Daoy (cell line): ENCODE results near the gene SIGMAR1. TPM values are rescaled to one million over a fixed set of nuclear protein-coding genes. Genes with fewer than 3 reads are reported as not detected.

ENCODE experiments used
- DNase-seq: peaks from one replicate; pipeline ENCODE4 v3.0.0-alpha.2; 2015; ENCODE audit warnings: low read depth
- total RNA-seq: library from RNA; depleted of rRNA; stranded (reverse); fragments of >200 nt; shearing (Covaris generic); gene quantifications from 2 replicates; pipeline ENCODE4 v1.2.3, GENCODE V29; 2014; rRNA removed

Gene SIGMAR1
- total RNA-seq = 72.3 and 88.6 TPM in 2 replicates

DNA sequence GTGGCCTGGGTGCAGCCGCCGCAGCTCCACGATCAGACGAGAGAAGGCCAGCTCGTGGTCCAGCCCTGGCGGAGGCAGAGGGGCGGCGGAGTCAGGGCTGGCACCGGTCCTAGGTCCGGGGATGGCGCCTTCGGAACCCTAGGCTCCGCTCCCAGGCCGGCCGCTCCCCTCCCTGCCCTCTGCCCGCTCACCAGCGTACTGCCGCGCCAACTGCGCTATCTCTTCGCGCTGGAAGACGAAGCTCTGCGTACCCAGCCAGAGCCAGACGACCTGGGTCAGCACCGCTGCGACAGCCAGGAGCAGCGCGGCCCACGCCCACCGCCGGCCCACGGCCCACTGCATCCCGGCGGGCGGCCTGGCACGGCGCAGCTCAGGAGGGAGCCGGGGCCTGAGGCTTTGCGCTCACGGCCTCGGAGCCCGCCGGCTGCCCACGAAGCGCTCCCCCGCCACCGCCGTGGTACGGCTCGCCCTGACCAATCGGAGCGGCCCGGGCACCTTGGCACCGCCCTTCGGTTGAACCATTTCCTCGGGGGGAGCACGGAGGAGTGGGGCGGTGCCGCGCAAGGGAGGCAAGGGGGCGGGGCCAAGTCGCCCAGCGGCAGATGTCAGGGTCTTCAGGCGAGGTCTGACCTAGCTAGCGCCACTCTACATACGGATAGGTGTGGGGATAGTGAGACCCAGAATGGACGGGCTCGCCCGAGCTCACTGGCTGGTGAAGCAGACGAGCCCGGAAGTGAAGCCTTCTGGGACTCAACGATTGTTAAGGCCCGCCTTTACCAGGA is at the start of gene SIGMAR1:
TSS of gene SIGMAR1 (minus strand) at position 432 of the 782 bp plus-strand sequence. CDS start at position 342, 90 bp downstream.
- peak; percentile 96 for DNase-seq

DNA sequence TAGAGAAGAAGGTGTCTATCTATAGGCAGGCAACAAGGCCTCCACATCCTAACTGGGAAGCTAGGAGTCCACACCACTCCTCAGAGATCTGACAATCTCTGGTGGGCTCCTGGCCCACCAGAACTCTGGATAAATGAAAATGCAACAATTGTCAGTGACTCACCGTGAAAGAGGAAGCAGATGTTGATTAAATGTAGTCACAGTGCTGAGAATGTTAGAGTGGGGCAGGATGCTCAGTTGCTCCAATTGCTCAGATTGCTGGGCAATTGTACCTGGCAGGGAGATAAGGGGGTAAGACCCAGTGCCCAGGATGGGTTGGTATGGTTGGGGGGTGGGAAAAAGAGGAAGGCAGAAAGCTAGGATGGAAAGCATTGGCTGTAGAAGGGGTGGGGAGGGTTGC is 49.1 kb upstream of the SIGMAR1 start:
- DNase-seq = no peak

- no peak for DNase-seq
These were observed 48.6 kb upstream of the SIGMAR1 start for GRCh38 chr9:34686231-34686630.

DNA sequence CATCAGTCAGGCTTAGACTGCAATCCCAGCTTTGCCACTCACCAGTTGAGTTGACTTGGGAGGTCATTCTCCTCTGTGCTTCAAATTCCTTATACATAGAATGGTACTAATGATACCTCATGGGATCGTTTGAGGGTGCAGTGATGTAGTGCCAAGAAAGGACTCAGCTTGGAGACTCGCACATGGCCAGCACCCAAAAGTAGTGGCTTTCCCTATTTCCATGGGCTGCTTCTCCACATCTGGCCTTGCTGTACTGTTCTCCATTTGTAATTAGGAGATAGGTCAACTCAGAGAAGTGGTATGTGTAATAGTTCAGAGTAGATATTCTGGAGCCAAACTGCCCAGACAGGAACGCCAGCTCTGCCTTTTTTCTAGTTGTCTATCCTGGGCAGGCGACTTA is 48.0 kb upstream of the SIGMAR1 start:
- DNase-seq = no peak

DNA sequence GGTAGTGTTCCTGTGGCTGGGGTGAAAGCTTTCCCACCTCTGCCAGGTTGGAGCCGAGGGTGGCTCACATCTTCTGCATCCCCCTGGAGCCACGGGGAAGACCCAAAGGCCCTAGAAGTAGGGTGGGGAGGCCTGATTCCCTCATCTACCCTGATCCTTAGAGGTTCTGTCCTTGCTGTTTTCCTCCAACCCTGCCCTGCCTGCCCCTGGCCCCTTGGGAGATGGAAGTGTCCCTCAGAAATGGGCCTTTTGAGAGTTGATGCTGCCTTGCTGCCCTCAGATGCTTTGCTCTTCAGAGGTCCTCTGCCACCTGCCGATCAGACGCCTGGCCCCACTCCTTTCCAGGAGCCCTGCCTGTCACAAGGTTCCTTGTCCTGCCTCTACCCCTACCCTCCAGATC is 47.2 kb upstream of the SIGMAR1 start:
- no peak for DNase-seq

DNA sequence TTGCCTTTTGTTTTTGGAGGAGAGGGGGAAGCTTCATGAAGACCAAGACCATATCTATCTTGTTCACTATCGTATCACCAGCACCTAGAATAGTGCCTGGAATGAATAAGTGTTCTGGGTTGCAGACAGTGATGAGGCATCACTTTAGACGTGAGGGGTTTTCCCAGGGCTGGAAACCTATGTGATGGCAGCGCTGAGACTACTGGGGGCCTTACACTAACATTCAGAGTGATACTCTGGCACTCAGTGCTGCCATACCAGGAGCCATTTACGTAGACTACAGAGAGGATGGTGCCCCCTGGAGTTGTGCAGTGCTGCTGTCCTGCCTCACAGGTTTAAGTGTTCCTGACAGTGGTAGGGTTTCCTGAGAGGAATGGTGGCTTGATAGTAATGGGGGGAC is 46.6 kb upstream of the SIGMAR1 start:
- no peak for DNase-seq

- DNase-seq = no peak
These were observed 38.3 kb upstream of the SIGMAR1 start for GRCh38 chr9:34675869-34676268.

DNA sequence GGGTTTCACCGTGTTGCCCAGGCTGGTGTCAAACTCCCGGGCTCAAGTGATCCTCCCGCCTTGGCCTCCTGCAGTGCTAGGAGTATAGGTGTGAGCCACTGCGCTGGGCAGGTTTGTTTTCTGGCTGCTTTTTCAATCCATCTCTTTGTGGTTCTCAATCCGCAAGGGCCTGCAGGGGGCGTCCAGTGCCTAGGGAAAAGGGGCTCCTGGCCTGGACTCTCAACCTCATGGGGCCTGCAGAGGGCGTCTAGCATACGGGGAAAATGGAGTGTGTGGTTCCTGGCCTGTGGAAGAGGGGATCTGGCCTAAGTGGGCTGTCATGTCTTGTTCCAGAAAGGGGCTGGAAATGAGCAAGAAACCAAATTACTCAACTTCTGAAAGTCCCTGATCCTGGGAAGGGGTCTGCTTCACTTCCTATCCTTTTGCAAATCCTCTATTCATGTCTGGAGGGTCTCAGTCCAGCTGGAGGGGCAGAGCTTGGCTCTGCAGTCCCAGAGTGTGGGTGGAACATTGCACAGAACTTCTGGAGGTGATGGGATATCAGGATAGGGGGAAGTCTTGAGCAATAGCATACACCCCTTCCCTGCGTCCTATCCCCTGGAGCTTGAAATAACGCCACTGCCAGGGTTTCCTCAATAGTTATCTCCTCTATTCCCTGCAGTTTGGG is 37.6 kb upstream of the SIGMAR1 start:
- peak; percentile 80 for DNase-seq

- DNase-seq = no peak
These were observed 36.9 kb upstream of the SIGMAR1 start for GRCh38 chr9:34674440-34674839.

DNA sequence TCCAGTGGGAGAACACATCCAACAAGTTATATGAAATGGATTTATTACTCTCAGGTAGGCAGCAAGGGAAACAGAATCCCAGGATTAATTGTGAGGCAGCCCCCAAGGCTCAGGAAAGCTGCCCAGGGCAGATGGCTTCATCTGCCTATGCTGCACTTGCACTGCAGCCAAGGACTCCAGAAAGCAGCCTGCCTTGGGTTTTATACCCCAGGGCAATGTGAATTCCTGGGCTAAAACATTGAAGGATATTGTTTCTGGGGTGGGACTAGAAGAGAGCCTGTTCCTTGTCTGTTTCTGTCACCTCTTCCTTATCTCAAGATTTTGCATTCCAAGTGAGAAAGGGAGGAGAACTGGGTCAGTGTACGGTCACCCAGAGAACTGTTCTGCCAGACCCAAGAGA is 33.7 kb upstream of the SIGMAR1 start:
- DNase-seq = no peak

DNA sequence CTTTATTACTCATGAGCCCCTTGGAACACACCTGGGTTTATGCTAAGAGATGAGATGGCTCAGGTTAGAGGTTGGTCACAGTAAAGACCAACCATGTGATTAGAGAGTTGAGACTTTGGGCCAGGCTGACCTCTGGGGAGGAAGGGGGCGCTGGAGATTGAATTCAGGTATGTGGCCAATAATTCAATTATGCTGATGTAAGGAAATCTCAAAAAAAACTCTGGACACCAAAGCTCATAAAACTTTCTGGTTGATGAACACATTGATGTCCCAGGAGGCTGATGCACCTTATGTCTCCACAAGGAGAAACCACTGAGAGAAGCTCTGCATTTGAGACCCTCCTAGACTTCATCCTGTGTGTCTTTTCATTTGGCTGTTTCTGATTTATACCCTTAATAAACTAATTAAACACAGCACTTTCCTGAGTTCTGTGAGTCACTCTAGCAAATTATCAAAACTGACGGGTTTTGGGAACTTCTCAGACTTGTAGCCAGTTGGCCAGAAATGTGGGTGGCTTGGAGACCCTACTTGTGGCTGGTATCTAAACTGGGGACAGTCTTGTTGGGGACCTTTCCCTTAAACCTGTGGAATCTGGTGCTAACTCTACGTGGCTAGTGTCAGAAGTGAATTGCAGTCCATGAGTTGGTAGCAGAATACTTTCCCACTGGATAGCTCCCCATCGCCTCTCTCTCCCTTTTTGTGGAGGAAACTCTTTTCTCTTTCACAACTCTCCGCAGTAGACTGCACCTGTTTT is 32.4 kb upstream of the SIGMAR1 start:
- DNase-seq = no peak

DNA sequence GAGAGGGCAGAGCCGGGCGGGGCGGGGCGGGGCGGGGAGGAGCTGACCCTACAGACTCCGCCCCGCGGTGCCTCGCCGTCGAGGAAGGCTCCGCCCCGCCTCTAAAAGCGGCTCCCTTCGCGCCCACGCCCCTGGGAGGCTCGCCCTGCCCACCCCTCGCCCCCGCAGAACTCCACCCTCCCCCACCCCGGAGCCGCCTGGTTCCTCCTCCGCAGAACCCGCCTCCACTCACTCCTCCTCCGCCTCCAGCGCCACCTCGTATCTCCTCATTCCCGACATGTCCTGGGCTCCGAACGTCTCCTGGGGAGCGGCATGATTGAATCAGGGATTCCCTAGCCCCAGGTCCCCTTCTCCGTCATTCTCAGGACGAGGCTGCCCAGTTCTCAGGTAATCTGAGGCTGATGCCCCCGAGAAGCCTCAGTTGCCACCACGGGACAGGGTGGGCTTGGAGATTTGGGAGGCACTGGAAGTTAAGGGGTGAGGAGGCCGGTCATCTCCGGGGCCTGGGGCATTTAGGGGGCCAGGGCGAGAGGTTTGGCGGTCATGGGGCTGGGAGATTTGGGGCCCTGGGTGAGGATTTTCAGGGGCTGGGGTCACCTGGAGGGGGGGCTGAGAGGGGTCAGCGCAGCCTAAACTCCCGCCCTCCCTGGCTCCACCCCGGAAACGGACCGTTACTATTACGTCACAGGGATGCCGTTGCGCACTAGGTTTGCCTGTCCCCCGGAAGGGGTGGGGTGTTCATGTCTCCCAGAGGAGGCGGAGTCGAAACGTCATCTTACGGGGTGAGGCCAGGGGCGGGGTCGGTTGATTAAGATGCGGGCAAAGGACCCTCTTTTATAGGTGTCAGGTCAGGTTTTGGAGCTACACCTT is 28.0 kb upstream of the SIGMAR1 start:
- DNase-seq = peak; percentile 95

DNA sequence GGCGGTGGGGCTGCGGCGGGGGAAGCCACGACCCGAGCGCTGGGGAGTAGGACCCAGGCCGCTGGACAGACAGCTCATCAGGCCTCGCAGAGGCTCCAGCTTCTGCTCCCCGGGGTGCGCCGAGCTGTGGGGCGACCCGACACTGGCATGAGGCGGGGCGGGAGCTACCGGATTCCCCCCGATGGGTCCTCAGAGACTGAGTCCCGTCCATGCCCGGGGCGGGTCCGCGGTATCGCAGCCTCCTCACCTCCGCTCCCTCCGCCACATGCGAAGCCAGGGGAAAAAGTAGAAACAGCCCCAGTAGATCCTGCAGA is 27.4 kb upstream of the SIGMAR1 start:
- DNase-seq = no peak

- peak; percentile 80 for DNase-seq
These were observed 26.9 kb upstream of the SIGMAR1 start for GRCh38 chr9:34664281-34665066.

- no peak for DNase-seq
These were observed 25.7 kb upstream of the SIGMAR1 start for GRCh38 chr9:34663303-34663605.

DNA sequence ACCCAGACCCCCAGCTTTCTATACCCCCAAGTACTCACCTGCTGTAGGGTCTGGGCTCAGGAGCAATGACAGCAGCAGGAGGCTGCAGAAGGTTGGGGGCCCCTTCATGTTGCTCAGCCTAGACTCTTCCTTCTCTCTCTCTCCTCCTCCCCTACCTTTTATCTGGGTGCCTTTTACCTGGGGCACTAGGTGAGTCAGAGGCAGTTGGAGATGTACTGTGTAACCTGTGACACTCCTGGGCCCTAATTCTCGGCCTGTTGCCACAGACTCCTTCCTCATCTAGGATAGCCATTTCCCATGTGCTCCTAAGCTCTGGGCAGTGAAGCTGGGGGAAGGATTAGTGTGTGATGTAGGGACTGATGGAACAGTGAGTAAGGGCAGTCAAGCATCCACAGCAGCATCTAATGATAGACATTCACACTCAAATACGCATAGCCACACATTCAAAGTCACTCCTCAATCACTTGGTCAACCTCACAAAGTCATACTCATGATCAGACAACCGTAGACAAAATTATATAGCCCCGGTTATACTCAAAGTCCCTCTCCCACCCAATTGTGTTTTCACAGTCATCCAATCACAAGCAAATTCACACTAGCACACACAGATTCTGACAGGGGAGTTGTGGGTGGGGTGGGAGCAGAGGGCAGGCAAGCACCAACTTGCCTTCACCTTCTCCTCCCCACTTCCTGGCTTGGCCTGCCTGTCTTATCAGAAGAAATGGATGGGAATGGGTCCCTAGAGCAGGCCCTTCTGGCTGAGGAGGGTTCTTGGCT is 25.1 kb upstream of the SIGMAR1 start, which contains the start of gene CCL27:
TSS of gene CCL27 (minus strand) at position 132 of the 777 bp plus-strand sequence. CDS start at position 108, 24 bp downstream.
- DNase-seq = no peak

GRCh38 chr9:34659592-34660253 is 22.1 kb upstream of the SIGMAR1 start:
- DNase-seq = peak; percentile 47

GRCh38 chr9:34658461-34658860 is 20.9 kb upstream of the SIGMAR1 start:
- DNase-seq = no peak

DNA sequence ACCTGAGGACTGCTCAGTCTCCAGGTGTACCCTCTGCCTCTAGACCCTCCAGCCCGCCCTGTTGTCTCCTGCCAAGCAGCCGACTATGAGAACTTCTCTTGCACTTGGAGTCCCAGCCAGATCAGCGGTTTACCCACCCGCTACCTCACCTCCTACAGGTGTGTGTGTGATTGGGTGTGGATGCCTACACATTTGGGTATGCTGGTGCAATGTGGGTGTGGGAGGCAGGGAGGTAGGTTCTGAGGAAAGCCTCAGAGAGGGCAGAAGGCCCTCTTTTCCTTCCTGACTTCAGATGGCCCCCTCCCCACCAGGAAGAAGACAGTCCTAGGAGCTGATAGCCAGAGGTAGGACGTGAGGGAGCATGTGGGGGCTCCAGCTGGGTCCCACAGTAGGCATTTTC is 19.4 kb upstream of the SIGMAR1 start:
- no peak for DNase-seq

DNA sequence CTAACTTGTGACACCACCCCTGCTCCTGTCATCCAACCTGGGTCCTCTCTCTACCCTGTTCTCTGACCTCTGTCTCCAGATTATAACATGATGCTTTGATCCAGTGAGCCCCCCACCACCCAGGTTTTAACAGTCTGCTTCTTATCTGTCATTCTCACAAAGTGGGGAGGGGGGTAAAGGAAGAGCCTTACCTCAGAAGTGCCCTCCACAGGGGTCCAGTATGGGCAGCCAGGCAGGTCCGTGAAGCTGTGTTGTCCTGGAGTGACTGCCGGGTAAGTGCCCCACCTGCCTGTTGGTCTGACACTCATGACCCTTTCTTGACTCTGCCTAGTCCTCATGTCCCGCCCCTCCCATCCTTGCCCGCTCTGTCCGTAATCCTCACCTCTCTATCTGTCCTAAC is 17.8 kb upstream of the SIGMAR1 start:
- DNase-seq = no peak
